HG02973 (cell line): ENCODE data around the gene DSE.

Experiments used
- ATAC-seq: cut with Tn5 transposase; IDR thresholded peaks from one replicate; pipeline ENCODE4 v1.9.1; 2021; ENCODE audit warnings: moderate library complexity; ENCODE audit not compliant: unreplicated experiment

The DSE gene

DNA sequence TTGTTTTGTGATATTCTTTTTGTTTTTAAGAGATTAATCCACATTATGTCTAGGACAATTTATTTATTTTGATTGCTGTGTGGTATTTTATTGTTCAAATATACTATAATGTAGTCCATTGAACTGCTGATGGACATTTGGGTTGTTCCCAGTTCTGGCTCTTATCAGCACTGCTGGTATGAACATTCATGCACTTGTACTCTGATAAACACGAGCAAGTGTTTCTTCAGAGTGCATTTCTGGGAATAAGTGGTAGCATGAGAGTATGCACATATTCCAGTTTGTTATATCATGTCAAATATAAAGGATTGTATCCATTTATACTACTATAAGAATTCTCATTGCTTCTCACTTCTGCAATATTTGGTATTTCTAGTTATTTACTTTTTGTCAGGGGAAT, 97.5 kb downstream of the DSE start:
- no peak for ATAC-seq

DNA sequence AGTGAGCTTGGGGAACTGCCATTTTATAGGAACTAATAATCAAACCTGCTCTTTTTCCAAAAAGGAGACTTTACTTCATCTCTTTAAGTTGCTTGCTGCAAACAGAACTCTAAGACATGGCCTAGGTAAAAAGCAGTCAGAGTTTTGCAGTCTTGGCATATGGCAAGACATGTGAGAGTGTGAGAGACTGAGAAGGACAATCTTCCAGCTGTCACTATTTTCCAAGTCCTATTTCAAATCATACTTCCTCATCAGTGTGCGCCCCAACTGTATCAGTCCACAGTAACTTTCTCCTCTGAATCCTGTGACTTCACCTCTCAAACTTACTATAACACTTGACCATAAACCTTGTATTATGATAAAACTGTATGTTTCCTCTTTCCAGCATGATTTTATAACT, 100.8 kb downstream of the DSE start:
- ATAC-seq: no peak

DNA sequence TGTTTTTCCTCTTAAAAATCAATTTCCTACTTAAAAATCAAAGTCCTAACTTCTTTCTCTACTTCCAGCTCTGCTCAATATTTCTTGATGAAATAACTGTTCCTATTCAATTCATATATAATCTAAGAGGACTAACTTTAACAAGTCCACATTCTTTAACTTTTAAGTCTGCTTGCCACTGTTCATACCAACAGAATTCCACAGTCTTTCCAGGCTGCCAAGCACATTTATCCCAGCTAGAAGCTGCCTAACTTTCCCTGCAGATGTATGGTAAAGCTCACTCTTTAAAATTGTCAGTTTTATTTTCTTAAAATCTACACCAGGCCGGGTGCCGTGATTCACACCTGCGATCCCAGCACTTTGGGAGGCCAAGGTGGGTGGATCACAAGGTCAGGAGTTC, 102.0 kb downstream of the DSE start:
- no peak for ATAC-seq

DNA sequence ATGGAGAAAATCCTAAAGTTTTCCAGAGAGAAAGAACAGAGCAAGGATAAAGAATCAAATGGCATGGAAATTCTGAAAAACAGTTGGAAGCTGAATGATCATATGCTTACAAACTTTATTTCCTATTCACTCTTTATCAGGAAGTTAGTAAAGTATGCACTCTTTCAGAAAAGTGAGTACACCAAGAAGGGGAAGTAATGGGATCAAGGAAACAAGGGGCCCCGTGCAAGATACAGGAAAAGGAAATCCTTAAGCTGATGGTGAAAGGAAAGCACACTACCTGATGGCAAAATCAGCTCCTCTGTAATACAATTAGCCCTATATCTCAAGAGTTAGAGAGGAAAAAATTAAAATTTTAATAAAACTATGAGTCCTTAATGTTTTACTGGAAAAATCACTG, 104.4 kb downstream of the DSE start:
- ATAC-seq: no peak

DNA sequence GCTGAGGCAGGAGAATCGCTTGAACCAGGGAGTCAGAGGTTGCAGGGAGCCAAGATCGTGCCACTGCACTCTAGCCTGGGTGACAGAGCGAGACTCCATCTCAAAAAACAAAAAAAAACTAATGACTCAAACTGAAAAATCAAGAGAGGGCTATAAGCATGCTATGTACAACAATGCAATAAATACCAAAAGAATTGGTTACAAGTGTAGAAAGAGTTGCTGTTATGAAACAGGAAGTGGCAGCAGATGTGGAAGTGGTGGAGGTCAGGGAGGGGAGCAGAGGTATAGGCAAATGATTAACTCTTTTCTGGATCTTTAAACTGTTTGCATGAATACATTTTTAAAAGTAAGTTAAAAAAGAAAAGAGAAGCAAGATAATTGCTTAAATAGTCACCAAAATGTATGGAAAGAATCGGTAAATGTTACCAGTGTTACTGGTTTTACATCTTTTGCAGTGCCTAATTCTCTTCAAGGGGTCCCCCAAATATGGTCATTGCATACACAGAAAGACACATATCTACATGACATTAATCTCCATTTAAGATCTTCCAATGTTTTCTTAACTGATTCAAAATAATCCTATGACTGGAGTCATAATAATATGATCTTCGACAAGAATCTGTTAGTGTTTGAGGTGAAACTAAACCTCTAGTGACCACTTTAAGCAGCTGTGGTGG, 105.4 kb downstream of the DSE start:
- peak; percentile 100 for ATAC-seq

DNA sequence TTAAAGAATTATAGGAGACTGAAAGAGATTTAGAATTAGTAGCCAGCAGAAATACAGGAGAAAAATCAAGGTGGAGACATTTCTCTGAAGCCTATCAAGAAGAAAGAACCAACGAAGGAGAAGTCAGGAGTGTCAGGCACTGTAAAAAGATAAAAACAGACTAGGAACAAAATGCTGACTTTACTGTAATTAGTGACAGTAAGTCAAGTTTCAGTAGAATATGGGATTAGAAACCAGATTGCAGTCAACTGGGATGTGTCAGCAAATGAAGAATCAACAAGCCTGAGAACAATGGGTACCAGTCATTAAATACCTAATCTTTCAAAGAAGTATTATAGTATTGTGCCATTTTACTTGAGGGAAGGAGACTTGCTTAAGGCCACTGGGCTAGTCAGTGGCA, 112.0 kb downstream of the DSE start:
- no peak for ATAC-seq

DNA sequence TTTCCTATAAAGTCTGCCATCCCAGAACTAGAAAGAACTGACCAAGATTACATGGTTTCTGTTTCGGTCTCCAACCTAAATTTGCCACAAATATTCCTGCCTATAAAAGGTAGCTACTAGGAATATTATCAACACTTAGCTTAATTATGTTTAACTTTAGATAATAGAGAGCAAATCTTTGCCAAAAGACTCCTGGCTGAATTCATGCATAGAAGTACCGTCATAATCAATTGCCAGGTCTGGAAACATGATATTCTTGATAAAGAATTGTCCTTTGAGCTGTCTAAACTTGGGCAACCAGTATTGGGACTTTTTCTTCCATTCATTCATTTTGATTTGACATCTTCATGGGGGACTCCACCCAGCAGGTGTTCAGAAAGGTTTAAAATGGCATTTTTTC, 112.9 kb downstream of the DSE start:
- ATAC-seq: no peak

DNA sequence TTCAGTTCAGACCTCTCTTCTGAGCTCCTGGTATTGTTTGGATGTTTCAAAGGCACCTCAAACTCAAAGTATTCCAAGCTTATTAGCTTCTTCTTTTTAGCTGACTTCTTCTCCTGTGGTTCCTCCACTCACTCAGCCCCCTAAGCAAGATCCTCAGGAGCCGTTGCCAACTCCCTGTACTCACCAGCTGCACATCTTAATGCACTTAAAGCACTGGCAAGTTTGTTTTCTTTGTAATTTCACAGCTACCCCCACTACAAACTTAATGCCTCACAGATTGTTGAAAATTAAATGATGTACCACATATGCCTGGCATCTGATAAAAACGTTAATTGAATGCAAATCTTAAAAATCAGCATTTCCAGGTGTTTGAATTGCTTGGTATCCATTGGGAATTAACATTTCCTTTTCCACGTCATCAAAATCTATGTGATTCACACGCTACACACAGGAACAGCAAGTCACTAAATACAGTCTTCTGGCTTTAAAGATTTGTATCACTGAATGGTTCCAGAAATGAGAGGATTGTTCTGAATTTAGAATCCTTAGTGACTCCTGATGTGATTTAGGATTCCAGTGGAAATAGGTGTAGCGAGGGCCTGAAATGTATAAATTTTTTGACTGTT, 114.9 kb downstream of the DSE start:
- no peak for ATAC-seq

DNA sequence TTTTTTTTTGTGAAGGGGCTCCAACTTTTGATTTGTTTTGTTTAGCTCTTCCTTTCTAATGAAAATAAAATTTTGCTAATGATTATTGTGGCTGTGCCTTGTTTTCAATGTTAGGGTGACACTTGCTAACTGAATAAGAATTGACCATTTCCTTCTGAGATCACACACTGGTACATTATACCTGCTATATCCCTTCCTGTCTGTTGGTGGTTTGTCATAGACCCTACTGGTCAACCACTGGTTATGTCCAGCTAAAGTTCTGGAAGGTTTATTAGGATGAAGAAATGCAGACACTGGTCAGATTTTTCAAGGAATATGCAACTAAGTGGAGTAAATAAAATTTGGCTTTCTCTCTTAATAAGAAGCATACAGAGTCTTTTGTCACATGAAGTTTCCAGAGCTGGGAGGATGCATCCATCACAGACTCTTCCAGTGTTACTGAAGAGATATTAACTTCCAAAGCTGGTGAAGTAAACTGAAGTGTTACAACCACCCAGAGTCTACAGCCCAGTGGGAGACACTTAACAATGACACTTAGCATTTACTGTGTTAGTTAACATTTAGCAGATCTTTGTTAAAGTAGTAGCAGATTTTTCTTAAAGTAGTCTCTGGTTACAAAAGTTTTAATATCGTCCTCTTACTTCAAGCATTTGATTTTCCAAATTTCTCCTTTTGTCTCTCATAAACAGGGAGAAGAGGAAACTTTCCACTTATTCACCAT, 121.0 kb downstream of the DSE start:
- no peak for ATAC-seq

DNA sequence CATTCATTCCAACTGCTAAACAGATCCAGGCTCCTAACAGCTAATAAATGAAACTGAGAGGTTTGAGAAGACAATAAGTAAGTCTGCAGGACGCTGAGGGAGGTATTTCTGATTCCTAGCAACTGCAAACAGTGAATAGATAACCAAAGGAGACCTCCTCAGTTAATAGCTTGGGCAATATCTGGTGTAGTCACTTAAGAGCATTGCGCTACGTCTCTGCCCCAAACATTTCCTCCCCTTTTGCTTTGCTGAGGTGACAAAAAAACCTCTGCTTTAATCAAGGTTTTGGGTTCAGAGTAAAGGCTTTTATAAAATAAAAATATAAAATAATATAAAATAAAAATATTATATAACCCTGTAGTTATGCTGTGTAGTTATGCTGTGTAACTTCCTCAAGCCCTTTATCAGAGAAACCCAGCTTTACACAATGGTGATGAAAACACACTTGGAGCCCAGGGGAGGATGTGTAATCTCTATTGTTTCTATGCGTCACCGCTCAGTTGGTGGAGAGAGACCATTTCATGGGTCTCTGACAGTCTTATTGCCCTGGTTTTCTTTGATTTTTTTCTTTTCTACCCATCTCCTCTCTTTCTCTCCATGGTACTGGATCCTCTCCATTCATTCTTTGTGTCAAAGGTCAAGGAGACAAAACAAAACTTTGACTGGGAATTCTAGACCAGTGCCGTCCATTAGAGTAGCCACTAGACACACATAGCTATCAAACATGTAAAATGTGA, 121.8 kb downstream of the DSE start:
- no peak for ATAC-seq
